HepG2 (cell line): ENCODE data around the gene SMAD3. TPM values are rescaled to one million over a fixed set of nuclear protein-coding genes. Genes with fewer than 3 reads are reported as not detected.
A peak's percentile ranks its signal among the peaks of the same experiment; 100 is the strongest.

Experiments used
- CBFB ChIP-seq: sonication (generic); formaldehyde crosslinking; IDR thresholded peaks from 2 replicates; pipeline ENCODE4 v1.4.0; 2020; ENCODE audit warnings: missing genetic modification reagents
- FOXP4 ChIP-seq: sonication (generic); formaldehyde crosslinking; IDR thresholded peaks from 2 replicates; pipeline ENCODE4 v1.4.0; 2020; ENCODE audit warnings: missing genetic modification reagents
- HHEX ChIP-seq: IDR thresholded peaks from 2 replicates; pipeline ENCODE4 v1.6.1; 2016; ENCODE audit warnings: control low read depth
- HNF1B ChIP-seq: sonication (generic); formaldehyde crosslinking; IDR thresholded peaks from 2 replicates; pipeline ENCODE4 v1.5.1; 2020; ENCODE audit warnings: mild to moderate bottlenecking, moderate library complexity, missing genetic modification reagents
- NFYC ChIP-seq: IDR thresholded peaks from 2 replicates; pipeline ENCODE4 v1.6.1; 2016; ENCODE audit warnings: missing genetic modification reagents, missing compliant biosample characterization
- NR1H2 ChIP-seq: sonication (generic); formaldehyde crosslinking; IDR thresholded peaks from 2 replicates; pipeline ENCODE4 v1.8.1; 2022; ENCODE audit warnings: low read depth, missing genetic modification reagents, borderline replicate concordance
- ZFP36L1 ChIP-seq: sonication (generic); formaldehyde crosslinking; IDR thresholded peaks from 2 replicates; pipeline ENCODE4 v1.8.0; 2022; ENCODE audit warnings: mild to moderate bottlenecking, missing genetic modification reagents, moderate library complexity
- polyA plus RNA-seq, 8 experiments: library from polyadenylated mRNA; depleted of rRNA in 3 of 8; stranded (reverse) in 7 of 8; unstranded in 1 of 8; fragments of >200 nt; fragmentation: Illumina TruSeq in 4 of 8; extraction: Trizol in 4 of 8; gene quantifications; 2 replicates each; pipeline versions ENCODE4 v1.2.1 to v1.2.3, GENCODE V29; 2011 to 2016; ENCODE audit warnings: low read depth in 4 of 8, missing spikeins in 1 of 8, mixed read lengths in 1 of 8; ENCODE audit not compliant: insufficient read depth in 1 of 8
- total RNA-seq, 5 experiments: library from RNA; depleted of rRNA; stranded (reverse); fragments of >200 nt; fragmentation: Illumina TruSeq; extraction: Trizol; gene quantifications; 2 replicates each; pipeline ENCODE4 v1.2.3, GENCODE V29; 2016; ENCODE audit warnings: low read depth in 1 of 5
- TF ChIP-seq, protein P1 (sequence below): sonication (generic); IDR thresholded peaks from 2 replicates; pipeline ENCODE4 v1.6.1; 2016; ENCODE audit warnings: low read depth, borderline replicate concordance

The SMAD3 gene
- total and polyA plus RNA-seq, 2 of the 13 experiments (the other 11 are each of a cell fraction or from before 2014, with no cell fraction given) = 8.6 to 56.3 TPM

DNA sequence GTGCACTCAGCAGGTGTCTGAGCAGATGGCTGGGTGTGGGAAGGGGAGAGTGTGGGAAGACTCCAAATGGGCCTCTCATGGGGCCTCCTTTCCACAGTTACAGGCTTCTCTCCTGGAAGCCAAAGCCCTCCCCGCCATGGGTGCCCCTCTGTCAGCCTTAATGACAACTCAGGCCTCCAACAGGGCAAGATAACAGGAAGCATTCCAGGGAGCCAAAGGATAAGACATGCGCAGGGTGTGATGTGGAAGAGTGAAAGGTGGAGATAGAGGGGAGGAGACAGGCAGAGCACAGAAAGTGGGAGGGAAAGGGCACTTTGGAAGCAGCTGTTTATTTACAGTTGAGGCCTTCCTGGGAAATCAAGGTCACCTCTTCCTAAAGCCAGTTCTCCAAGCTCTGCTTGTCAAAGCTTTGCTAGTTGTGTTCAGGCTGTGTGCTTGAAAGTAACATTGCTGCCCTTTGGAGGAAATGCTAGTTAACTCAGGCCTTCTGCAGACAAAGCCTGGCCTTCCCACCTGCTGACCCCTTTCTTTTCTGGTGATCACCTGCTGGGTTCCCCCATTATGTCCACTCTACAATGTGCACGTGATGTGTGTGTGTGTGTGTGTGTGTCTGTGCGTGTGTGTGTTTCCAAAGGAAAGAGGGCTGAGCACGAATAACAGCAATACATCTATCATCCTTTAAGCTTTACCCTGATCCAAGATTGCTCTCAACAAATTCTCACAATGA, 35.2 kb upstream of the SMAD3 start (continued):
- no peak for TF ChIP-seq NR1H2
- TF ChIP-seq, protein P1, sequence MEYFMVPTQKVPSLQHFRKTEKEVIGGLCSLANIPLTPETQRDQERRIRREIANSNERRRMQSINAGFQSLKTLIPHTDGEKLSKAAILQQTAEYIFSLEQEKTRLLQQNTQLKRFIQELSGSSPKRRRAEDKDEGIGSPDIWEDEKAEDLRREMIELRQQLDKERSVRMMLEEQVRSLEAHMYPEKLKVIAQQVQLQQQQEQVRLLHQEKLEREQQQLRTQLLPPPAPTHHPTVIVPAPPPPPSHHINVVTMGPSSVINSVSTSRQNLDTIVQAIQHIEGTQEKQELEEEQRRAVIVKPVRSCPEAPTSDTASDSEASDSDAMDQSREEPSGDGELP = peak; percentile 75; the same call in 1 of the 2 replicates
- peak; percentile 96 for TF ChIP-seq FOXP4
- TF ChIP-seq CBFB = no peak; the same call in 1 of the 2 replicates
- peak; percentile 29; the same call in 1 of the 2 replicates for TF ChIP-seq HNF1B (CRISPR knock-in tag)
- TF ChIP-seq HHEX = peak; percentile 70
- no peak for TF ChIP-seq NFYC (CRISPR knock-in tag)
- TF ChIP-seq ZFP36L1 (CRISPR knock-in tag) = peak; percentile 42; the same call in 1 of the 2 replicates
- TF ChIP-seq, all 625 proteins: peak for 135
